ENCODE measurements around the gene NKX2-2. TPM values are rescaled to one million over a fixed set of nuclear protein-coding genes. Genes with fewer than 3 reads are reported as not detected.

NKX2-2 gene
- total RNA-seq, 1 experiment from 2014 or later = 85.1 TPM

GRCh38 chr20:21557241-21558020, 43.6 kb upstream of the NKX2-2 start:
- BruUV-seq (replicated peaks) = no TSS peak
- H3K9me3 ChIP-seq (ENCODE audit: low read depth, low read length, poor library complexity, severe bottlenecking) = no peaks in the 10 kb centered on the region
- H3K4me1 ChIP-seq (ENCODE audit: insufficient read depth, low read length, poor library complexity, severe bottlenecking) = peaks cover 30% of the 10 kb centered on the region
- H3K36me3 ChIP-seq (ENCODE audit: insufficient read depth, low read length, poor library complexity, severe bottlenecking) = no peaks in the 10 kb centered on the region
- no peak for DNase-seq (ENCODE audit: low spot score)
- ChIA-PET CTCF (interaction anchor here (0.6 to 0.9 kb wide), 2 partner anchors 28 to 162 kb away, joined by 3 to 4 read pairs; no protein-coding TSS in a partner anchor), POLR2A (ENCODE audit: low non-redundant PET) (interaction anchor here (0.6 kb wide), 1 partner anchor 11 kb away, joined by 3 read pairs; no protein-coding TSS in a partner anchor)
- no peaks in the 10 kb centered on the region for H3K27me3 ChIP-seq (replicated peaks; ENCODE audit: insufficient read depth, low read depth, low read length, poor library complexity)
- peak overlapping the region; percentile 95 for H3K27ac ChIP-seq (ENCODE audit: low read depth, low read length, poor library complexity, severe bottlenecking)
- intact Hi-C loops (cut with micrococcal nuclease; ENCODE audit: unreplicated experiment) = no loop called here
- TF ChIP-seq EZH2 (IDR thresholded peaks at IDR 0.05; ENCODE audit: borderline replicate concordance, low read depth, low read length, poor library complexity, severe bottlenecking) (no peak), CTCF (conservative IDR thresholded peaks at IDR 0.05; ENCODE audit: low read depth, low read length) (no peak)
- H3K4me3 ChIP-seq (ENCODE audit: low read depth, low read length, poor library complexity, severe bottlenecking) = no peak overlapping the region

- H3K27me3 ChIP-seq (replicated peaks; ENCODE audit: insufficient read depth, low read depth, low read length, poor library complexity) = no peaks in the 10 kb centered on the region
- intact Hi-C loops (cut with micrococcal nuclease; ENCODE audit: unreplicated experiment) = no loop called here
- POLR2A ChIA-PET (ENCODE audit: low non-redundant PET) = interaction anchor here (0.6 kb wide), 1 partner anchor 20 kb away, joined by 4 read pairs; no protein-coding TSS in a partner anchor
- H3K27ac ChIP-seq (ENCODE audit: low read depth, low read length, poor library complexity, severe bottlenecking) = peak overlapping the region; percentile 95
- H3K36me3 ChIP-seq (ENCODE audit: insufficient read depth, low read length, poor library complexity, severe bottlenecking) = no peaks in the 10 kb centered on the region
- H3K4me3 ChIP-seq (ENCODE audit: low read depth, low read length, poor library complexity, severe bottlenecking) = no peak overlapping the region
- H3K9me3 ChIP-seq (ENCODE audit: low read depth, low read length, poor library complexity, severe bottlenecking) = no peaks in the 10 kb centered on the region
- H3K4me1 ChIP-seq (ENCODE audit: insufficient read depth, low read length, poor library complexity, severe bottlenecking) = peaks cover 30% of the 10 kb centered on the region
- TSS peak; percentile 82 for BruUV-seq (replicated peaks)
- no peak for DNase-seq (ENCODE audit: low spot score)
- TF ChIP-seq CTCF (conservative IDR thresholded peaks at IDR 0.05; ENCODE audit: low read depth, low read length) (no peak), EZH2 (IDR thresholded peaks at IDR 0.05; ENCODE audit: borderline replicate concordance, low read depth, low read length, poor library complexity, severe bottlenecking) (no peak)
- CTCF ChIA-PET = interaction anchor here (1.1 kb wide), 1 partner anchor 60 kb away, joined by 3 read pairs; no protein-coding TSS in a partner anchor
Observed at GRCh38 chr20:21556398-21556797, 42.5 kb upstream of the NKX2-2 start.

GRCh38 chr20:21555470-21556120, 41.7 kb upstream of the NKX2-2 start:
- POLR2A ChIA-PET (ENCODE audit: low non-redundant PET) = interaction anchor here (0.6 kb wide), 1 partner anchor 21 kb away, joined by 4 read pairs; no protein-coding TSS in a partner anchor
- intact Hi-C loops (cut with micrococcal nuclease; ENCODE audit: unreplicated experiment) = loop anchor here (1.0 kb wide), 1 partner anchor 21 kb away; no protein-coding TSS in a partner anchor
- Histone ChIP-seq H3K27me3 (replicated peaks; ENCODE audit: insufficient read depth, low read depth, low read length, poor library complexity) (no peaks in the 10 kb centered on the region), H3K36me3 (ENCODE audit: insufficient read depth, low read length, poor library complexity, severe bottlenecking) (no peaks in the 10 kb centered on the region), H3K4me3 (ENCODE audit: low read depth, low read length, poor library complexity, severe bottlenecking) (no peak overlapping the region), H3K27ac (ENCODE audit: low read depth, low read length, poor library complexity, severe bottlenecking) (peak overlapping the region; percentile 95), H3K9me3 (ENCODE audit: low read depth, low read length, poor library complexity, severe bottlenecking) (no peaks in the 10 kb centered on the region), H3K4me1 (ENCODE audit: insufficient read depth, low read length, poor library complexity, severe bottlenecking) (peaks cover 30% of the 10 kb centered on the region)
- DNase-seq (ENCODE audit: low spot score) = peak; percentile 78
- CTCF ChIA-PET = interaction anchor here (1.1 to 1.3 kb wide), 2 partner anchors 16 to 60 kb away, joined by 3 read pairs; no protein-coding TSS in a partner anchor
- no TSS peak for BruUV-seq (replicated peaks)
- TF ChIP-seq CTCF (conservative IDR thresholded peaks at IDR 0.05; ENCODE audit: low read depth, low read length) (no peak), EZH2 (IDR thresholded peaks at IDR 0.05; ENCODE audit: borderline replicate concordance, low read depth, low read length, poor library complexity, severe bottlenecking) (no peak)
